GM23248 (cell line): ENCODE results near the gene AIF1. TPM values are rescaled to one million over a fixed set of nuclear protein-coding genes. Genes with fewer than 3 reads are reported as not detected.

Experiments
- DNase-seq: peaks from one replicate; pipeline ENCODE4 v3.0.0-alpha.2; 2015
- H2AFZ ChIP-seq: fragments of 200-600 bp; sonication (generic); 2 replicates; pipeline ENCODE4 v1.6.1; 2016; ENCODE audit warnings: antibody characterized with exemption
- H3F3A ChIP-seq: fragments of 200-600 bp; sonication (generic); 2 replicates; pipeline ENCODE4 v1.6.1; 2016; ENCODE audit warnings: mild to moderate bottlenecking, antibody characterized with exemption, mixed run types; ENCODE audit not compliant: insufficient read depth
- H3K27ac ChIP-seq: fragments of 200-600 bp; sonication (generic); 2 replicates; pipeline ENCODE4 v1.5.1; 2016; ENCODE audit warnings: mild to moderate bottlenecking
- H3K27me3 ChIP-seq: fragments of 200-600 bp; sonication (generic); replicated peaks from 2 replicates; pipeline ENCODE4 v1.6.1; 2016; ENCODE audit warnings: mild to moderate bottlenecking; ENCODE audit not compliant: insufficient read depth
- H3K36me3 ChIP-seq: fragments of 200-600 bp; sonication (generic); 2 replicates; pipeline ENCODE4 v1.6.1; 2016; ENCODE audit warnings: low read depth, mild to moderate bottlenecking
- H3K4me1 ChIP-seq: fragments of 200-600 bp; sonication (generic); 2 replicates; pipeline ENCODE4 v1.6.1; 2016; ENCODE audit warnings: mild to moderate bottlenecking; ENCODE audit not compliant: insufficient read depth
- H3K4me2 ChIP-seq: fragments of 200-600 bp; sonication (generic); one replicate; pipeline ENCODE4 v1.6.1; 2016; ENCODE audit warnings: mild to moderate bottlenecking; ENCODE audit not compliant: unreplicated experiment
- H3K4me3 ChIP-seq: fragments of 200-600 bp; sonication (generic); 2 replicates; pipeline ENCODE4 v1.5.1; 2016; ENCODE audit warnings: mild to moderate bottlenecking
- H3K79me2 ChIP-seq: fragments of 200-600 bp; sonication (generic); 2 replicates; pipeline ENCODE4 v1.6.1; 2016; ENCODE audit warnings: mild to moderate bottlenecking; ENCODE audit not compliant: insufficient read depth
- H3K9ac ChIP-seq: fragments of 200-600 bp; sonication (generic); 2 replicates; pipeline ENCODE4 v1.6.1; 2016; ENCODE audit warnings: mild to moderate bottlenecking
- H3K9me2 ChIP-seq: fragments of 200-600 bp; sonication (generic); 2 replicates; pipeline ENCODE4 v1.6.1; 2016; ENCODE audit warnings: mixed run types, mild to moderate bottlenecking, moderate library complexity; ENCODE audit not compliant: insufficient read depth
- H3K9me3 ChIP-seq: fragments of 200-600 bp; sonication (generic); one replicate; pipeline ENCODE4 v1.6.1; 2017; ENCODE audit warnings: low read depth
- H4K20me1 ChIP-seq: fragments of 200-600 bp; sonication (generic); 2 replicates; pipeline ENCODE4 v1.6.0; 2016; ENCODE audit not compliant: insufficient read depth
- EZH2 ChIP-seq: fragments of 200-600 bp; sonication (generic); IDR thresholded peaks from 2 replicates; pipeline ENCODE4 v1.6.1; 2018; ENCODE audit warnings: antibody characterized with exemption, mild to moderate bottlenecking; ENCODE audit not compliant: insufficient read depth, poor library complexity, severe bottlenecking
- EZH2phosphoT487 ChIP-seq: fragments of 200-600 bp; sonication (generic); IDR thresholded peaks from 2 replicates; pipeline ENCODE4 v1.6.1; 2018; ENCODE audit warnings: antibody characterized with exemption, moderate library complexity, mild to moderate bottlenecking, low read depth; ENCODE audit not compliant: insufficient read depth
- WGBS, 2 experiments: methylation state at CpG; one replicate each; pipeline ENCODE4 v1.1.6; 2015 to 2017; ENCODE audit warnings: low lambda C conversion rate in 2 of 2, low coverage in 1 of 2; ENCODE audit errors: missing lambda C conversion rate in 2 of 2; 5-methylcytosine and 5-hydroxymethylcytosine counted together
- in situ Hi-C: fragments of 300-500 bp; cut with MboI; formaldehyde crosslinking; loops from 2 replicates; pipeline ENCODE4 v1.15.0; 2020
- polyA plus RNA-seq: library from polyadenylated mRNA; unstranded; fragments of >200 nt; fragmentation: Nextera tagmentation; extraction: Ambion mirVana; gene quantifications from 2 replicates; pipeline ENCODE4 v1.2.1, GENCODE V29; 2016
- total RNA-seq: library from RNA; depleted of rRNA; stranded (reverse); fragments of >200 nt; shearing (Covaris generic); gene quantifications from 2 replicates; pipeline ENCODE4 v1.2.3, GENCODE V29; 2014

AIF1 gene
- total and polyA plus RNA-seq, 2 experiments from 2014 or later: not detected

DNA sequence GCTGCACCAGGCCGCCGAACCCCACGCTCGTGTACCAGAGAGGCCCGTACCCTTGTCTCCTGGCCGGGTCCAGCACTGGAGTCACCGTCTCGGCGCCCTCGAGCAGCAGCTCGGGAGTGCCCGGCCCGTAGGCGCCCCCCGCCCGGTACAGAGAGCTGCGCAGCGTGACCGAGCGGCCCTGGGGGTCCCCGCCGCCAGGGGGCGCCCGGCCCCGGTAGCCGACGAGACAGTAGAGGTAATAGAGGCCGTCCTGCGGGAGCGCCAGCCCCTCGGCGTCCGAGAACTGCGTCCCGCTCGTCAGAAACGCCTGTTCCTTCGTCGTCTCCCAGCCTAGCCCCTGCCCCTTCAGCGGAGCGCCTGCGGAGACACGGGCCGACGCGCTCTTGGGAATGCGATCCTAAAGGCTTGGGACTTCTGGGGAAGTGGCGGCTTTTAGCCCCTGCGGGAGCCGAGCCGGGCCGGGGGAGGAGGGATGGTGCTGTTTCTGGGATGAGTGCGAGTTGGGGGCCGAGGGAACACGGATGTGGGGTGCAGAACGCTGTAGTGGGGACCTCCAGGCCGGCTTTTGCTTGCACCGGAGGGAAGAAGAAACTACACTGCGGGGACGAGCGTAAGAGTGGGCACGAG lies 34.1 kb upstream of the AIF1 start:
- H4K20me1 ChIP-seq: no peaks in the 10 kb centered on the region
- peak overlapping the region; percentile 96 for H3K4me2 ChIP-seq
- H3K4me1 ChIP-seq: peaks cover 4% of the 10 kb centered on the region; the same call in 1 of the 2 replicates
- H3K9me2 ChIP-seq: no peaks in the 10 kb centered on the region
- H3K79me2 ChIP-seq: no peaks in the 10 kb centered on the region
- no peaks in the 10 kb centered on the region for H3K27me3 ChIP-seq
- H3K36me3 ChIP-seq: no peaks in the 10 kb centered on the region
- WGBS, 2 experiments: 1 to 2% methylated on average over 48 to 57 of the region's 62 CpGs
- in situ Hi-C loops: no loop called here
- H2AFZ ChIP-seq: peak overlapping the region; percentile 98
- peak overlapping the region; percentile 87 for H3K9ac ChIP-seq
- no peaks in the 10 kb centered on the region for H3K9me3 ChIP-seq
- H3K4me3 ChIP-seq: peak overlapping the region; percentile 97
- DNase-seq: peak; percentile 85
- no peaks in the 10 kb centered on the region for H3F3A ChIP-seq
- TF ChIP-seq EZH2 (no peak), EZH2phosphoT487 (no peak)
- H3K27ac ChIP-seq: no peak overlapping the region

DNA sequence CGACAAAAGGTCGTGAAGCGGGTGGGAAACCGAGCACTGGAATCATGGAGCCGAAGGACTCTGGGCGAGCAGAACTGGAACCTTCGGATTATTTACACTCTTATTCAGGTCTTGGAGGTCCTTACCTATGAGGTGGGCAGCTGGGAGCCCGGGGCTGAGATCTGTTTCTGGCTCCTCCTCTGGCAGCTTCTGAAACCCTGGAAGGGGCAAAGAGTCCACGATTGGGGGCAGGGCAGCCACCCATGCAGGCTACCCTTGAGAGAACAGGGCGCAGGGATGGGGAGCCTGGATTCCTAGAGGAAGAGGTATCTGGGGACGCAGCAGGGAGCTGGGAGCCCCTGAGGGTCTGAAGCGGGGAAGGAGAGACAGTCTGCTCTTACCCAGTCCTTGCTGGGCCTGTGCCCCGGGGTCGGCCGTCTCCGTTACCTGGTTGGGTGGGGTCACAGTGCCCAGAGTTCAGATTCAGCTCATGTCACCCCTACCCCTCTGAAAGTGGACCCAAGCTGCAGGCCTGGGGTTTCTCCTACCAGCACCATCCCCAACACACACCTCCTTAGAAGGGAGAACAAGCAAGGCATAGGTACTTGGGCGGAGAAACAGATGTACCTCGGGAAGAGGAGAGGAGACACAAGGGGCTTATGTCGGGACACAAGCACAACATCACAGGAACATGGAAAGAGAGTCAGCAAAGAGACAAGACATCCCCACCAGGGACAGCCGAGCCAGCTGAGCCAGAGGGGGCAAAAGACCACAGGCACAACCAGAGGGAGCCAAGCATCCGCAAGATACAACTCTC lies 33.4 kb upstream of the AIF1 start:
- Histone ChIP-seq H4K20me1 (no peaks in the 10 kb centered on the region), H3K9me2 (no peaks in the 10 kb centered on the region), H3K4me2 (peak overlapping the region; percentile 96), H3K27me3 (no peaks in the 10 kb centered on the region), H3K36me3 (no peaks in the 10 kb centered on the region), H3K9ac (peak overlapping the region; percentile 87), H3K9me3 (no peaks in the 10 kb centered on the region), H3K4me1 (peaks cover 4% of the 10 kb centered on the region; the same call in 1 of the 2 replicates), H3K4me3 (peak overlapping the region; percentile 97), H3K79me2 (no peaks in the 10 kb centered on the region), H3F3A (no peaks in the 10 kb centered on the region), H2AFZ (peak overlapping the region; percentile 98), H3K27ac (no peak overlapping the region)
- 19 to 25% methylated on average over 21 of the region's 21 CpGs for WGBS, 2 experiments
- no peak for TF ChIP-seq EZH2
- no peak for TF ChIP-seq EZH2phosphoT487
- no peak for DNase-seq
- in situ Hi-C loops: no loop called here

- H3K4me1 ChIP-seq: peaks cover 4% of the 10 kb centered on the region; the same call in 1 of the 2 replicates
- in situ Hi-C loops: no loop called here
- no peaks in the 10 kb centered on the region for H4K20me1 ChIP-seq
- H3K79me2 ChIP-seq: no peaks in the 10 kb centered on the region
- no peaks in the 10 kb centered on the region for H3K27me3 ChIP-seq
- H3K9ac ChIP-seq: peak within 1 kb of the TSS; percentile 87
- no peak for TF ChIP-seq EZH2
- no peak for TF ChIP-seq EZH2phosphoT487
- H3K27ac ChIP-seq: no peak within 1 kb of the TSS
- H3K36me3 ChIP-seq: no peaks in the 10 kb centered on the region
- DNase-seq: no peak
- H3F3A ChIP-seq: no peaks in the 10 kb centered on the region
- H3K4me3 ChIP-seq: peak within 1 kb of the TSS; percentile 97
- no peaks in the 10 kb centered on the region for H3K9me2 ChIP-seq
- 74 to 83% methylated on average over 3 of the region's 3 CpGs for WGBS, 2 experiments
- no peaks in the 10 kb centered on the region for H3K9me3 ChIP-seq
- H2AFZ ChIP-seq: peak within 1 kb of the TSS; percentile 98
- H3K4me2 ChIP-seq: peak within 1 kb of the TSS; percentile 96
These were observed 32.8 kb upstream of the AIF1 start, which contains the start of gene LTB for GRCh38 chr6:31582230-31582643. LTB (minus strand) TSS chr6:31582424; CDS start chr6:31582417, 7 bp downstream.

DNA sequence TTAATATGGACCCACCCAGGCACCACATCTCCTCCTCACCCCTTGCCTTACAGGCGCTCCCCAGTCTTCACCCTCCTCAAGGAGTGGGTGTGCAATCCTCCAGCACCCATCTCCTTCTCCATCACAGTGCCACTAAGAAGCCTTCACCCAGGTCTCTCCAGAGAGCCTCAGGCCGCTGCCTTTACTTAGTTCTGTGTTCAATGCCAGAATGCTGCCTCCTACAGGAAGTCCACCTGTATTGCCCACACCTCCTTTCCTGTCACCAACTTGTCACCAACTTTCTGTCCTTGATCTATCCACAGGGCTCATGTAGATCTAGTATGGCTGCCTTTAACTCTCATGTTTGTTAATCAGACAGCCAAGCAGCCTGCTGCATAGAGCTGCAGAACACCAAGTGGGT lies 29.5 kb upstream of the AIF1 start:
- H3K27ac ChIP-seq: no peak overlapping the region
- H3K4me1 ChIP-seq: peaks cover 8% of the 10 kb centered on the region; the same call in 1 of the 2 replicates
- TF ChIP-seq EZH2: no peak
- no peak for TF ChIP-seq EZH2phosphoT487
- 56 to 58% methylated on average over 2 of the region's 2 CpGs for WGBS, 2 experiments
- no peak overlapping the region for H3K4me2 ChIP-seq
- H3K9me2 ChIP-seq: no peaks in the 10 kb centered on the region
- no peak overlapping the region for H2AFZ ChIP-seq
- H3K27me3 ChIP-seq: no peaks in the 10 kb centered on the region
- H3K36me3 ChIP-seq: no peaks in the 10 kb centered on the region
- in situ Hi-C loops: no loop called here
- no peaks in the 10 kb centered on the region for H3K9me3 ChIP-seq
- no peaks in the 10 kb centered on the region for H3F3A ChIP-seq
- no peaks in the 10 kb centered on the region for H3K79me2 ChIP-seq
- no peak overlapping the region for H3K4me3 ChIP-seq
- H4K20me1 ChIP-seq: no peaks in the 10 kb centered on the region
- DNase-seq: peak; percentile 30
- no peak overlapping the region for H3K9ac ChIP-seq
